Vagina (tissue), 2 donors: ENCODE results near the gene ZNF483.

Experiments
- POLR2A ChIP-seq, 2 donors: fragments of 450-650 bp; IDR thresholded peaks; one replicate each; pipeline ENCODE4 v1.6.1; 2017; ENCODE audit warnings: antibody characterized with exemption in 2 of 2, mild to moderate bottlenecking in 2 of 2, moderate library complexity in 2 of 2
- TF ChIP-seq, protein P1 (sequence below), 3 experiments: fragments of 450-650 bp in 2 of 3; fragments of 200-600 bp in 1 of 3; sonication (generic) in 1 of 3; IDR thresholded peaks; one replicate each; pipeline ENCODE4 v1.5.1; 2017 to 2019; ENCODE audit warnings: antibody characterized with exemption in 3 of 3, mild to moderate bottlenecking in 2 of 3, moderate library complexity in 2 of 3

DNA sequence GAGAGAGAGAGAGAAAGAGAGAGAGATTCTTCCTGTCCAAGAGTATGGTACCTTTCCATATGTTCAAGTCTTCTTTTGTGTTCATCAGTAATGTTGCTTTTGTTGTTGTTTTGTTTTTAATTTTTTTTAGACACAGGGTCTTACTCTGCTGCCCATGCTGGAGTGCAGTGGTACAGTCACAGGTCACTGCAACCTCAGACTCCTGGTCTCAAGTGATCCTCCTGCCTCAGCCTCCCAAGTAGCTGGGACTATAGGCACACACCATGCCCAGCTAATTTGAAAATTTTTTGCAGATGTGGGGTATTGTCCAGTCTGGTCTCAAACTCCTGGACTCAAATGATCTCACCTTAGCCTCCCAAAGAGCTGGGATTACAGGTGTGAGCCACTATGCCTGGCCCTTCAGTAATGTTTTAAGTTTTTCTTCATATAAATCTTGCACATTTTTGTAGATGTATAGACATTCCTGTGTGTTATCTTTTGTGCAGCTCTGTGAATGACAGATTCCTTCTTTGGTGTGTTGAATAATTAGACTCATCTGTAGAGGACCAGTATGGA lies 36.3 kb downstream of the ZNF483 start:
- TF ChIP-seq, protein P1, sequence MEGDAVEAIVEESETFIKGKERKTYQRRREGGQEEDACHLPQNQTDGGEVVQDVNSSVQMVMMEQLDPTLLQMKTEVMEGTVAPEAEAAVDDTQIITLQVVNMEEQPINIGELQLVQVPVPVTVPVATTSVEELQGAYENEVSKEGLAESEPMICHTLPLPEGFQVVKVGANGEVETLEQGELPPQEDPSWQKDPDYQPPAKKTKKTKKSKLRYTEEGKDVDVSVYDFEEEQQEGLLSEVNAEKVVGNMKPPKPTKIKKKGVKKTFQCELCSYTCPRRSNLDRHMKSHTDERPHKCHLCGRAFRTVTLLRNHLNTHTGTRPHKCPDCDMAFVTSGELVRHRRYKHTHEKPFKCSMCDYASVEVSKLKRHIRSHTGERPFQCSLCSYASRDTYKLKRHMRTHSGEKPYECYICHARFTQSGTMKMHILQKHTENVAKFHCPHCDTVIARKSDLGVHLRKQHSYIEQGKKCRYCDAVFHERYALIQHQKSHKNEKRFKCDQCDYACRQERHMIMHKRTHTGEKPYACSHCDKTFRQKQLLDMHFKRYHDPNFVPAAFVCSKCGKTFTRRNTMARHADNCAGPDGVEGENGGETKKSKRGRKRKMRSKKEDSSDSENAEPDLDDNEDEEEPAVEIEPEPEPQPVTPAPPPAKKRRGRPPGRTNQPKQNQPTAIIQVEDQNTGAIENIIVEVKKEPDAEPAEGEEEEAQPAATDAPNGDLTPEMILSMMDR (IDR thresholded peaks at IDR 0.05): no peak
- no peak for TF ChIP-seq POLR2A (IDR thresholded peaks at IDR 0.05)
